ENCODE results near the gene GPX2. TPM values are rescaled to one million over a fixed set of nuclear protein-coding genes. Genes with fewer than 3 reads are reported as not detected.

Gene GPX2
- total RNA-seq: not detected in 2 replicates

DNA sequence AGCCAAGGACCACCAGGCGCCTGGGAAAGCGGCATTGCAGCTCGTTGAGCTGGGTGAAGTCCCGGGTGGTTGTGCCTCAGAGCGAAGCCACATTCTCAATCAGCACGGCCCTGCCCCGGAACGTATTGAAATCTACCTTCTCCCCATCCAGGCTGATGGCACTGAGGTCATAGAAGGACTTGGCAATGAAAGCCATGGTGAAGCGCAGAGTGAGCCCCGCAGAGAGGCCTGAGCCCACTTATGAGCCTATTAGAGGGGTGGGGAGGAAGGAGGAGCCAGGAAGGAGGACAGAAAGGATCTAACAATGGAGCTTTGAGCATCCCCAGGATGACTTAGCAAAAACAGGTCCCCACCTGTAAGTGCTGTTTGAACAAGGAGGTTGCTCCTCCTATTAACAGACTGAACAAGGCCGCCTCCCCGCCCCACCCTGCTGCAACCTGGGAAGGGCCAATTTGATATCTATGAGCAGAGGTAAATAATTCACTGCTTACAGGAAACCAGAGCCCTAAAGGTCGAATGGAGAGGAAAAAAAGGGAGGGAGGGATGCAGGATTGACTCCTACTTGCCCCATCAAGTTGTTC, at the start of gene GPX2:
TSS of gene GPX2 (minus strand) at position 215 of the 581 bp plus-strand sequence. CDS start at position 196, 19 bp downstream.

DNA sequence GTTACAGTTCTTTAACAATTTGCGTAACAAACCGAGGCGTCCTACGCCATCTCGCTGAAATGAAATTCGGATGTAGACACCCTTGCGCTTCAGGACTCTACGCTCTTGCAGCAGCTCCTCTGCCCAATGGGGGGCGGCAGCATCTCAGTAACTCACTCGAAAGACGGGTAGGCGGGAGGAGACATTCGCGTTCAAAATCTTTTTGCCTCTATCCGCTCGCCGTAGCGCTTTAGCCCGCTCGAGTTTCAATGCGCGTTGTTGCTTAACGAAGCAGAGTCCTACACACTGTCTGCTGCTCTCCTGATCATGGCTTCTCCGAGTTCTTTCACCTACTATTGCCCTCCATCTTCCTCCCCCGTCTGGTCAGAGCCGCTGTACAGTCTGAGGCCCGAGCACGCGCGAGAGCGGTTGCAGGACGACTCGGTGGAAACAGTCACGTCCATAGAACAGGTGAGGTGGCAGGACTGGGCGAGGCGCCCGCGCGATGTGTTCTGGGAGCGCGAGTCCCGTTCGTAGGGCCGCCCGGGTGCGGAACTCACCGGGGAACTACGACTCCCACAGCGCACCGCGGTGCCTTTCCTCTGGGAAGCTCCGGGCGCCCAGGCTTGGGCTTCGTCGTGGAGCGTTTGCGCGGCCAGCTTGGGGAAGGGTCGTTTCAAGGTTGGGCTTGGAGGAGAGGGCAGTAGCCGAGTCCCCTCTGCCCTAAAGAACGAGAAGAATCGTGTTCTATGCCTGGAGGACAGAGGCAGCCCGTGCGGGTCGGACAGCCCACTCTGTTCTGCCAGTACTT, 44.3 kb upstream of the GPX2 start, which contains the start of gene FNTB:
TSS of gene FNTB (plus strand) at position 248 of the 790 bp plus-strand sequence. CDS start at position 307, 59 bp downstream.

DNA sequence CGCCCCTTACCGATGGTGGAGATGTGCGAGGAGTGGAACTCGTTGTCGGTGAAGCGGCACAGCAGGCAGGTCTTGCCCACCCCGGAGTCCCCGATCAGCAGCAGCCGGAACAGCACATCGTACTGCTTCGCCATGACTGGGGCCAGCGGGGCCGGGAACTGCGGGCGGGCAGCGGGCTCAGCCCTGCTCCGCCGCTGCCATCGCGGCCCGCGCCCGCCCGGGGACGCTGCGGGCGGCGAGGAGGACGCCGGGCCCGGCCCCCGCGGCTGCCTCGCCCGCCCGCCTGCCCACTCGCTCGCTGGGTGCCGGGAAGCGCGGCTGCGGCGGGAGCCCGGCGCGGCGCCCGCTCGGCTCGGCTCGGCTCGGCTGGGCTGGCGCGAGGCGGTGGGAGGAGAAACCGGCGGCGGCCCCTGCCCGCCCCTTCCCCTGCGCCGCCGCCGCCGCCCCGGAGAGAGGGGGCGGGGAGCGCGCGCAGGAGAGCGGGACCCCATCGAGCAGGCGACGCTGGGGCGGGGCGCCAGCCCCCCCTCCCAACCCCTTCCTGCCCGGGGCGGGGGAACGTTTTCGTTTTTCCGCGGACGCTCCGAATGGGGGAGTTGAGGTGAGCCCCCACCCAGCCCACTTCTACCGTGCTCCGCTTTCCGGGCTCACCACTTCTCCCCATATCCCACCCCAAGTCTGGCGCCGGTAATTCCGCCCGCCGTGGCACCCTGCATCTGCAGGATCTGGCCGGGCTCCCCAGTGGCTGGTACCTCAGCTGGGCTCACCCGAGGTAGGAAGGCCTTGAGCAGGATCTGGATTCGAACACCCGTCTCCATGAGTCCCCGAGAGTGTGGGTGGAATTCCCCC, 29.6 kb upstream of the GPX2 start, which contains the start of gene RAB15:
TSS of gene RAB15 (minus strand) at position 394 of the 849 bp plus-strand sequence. CDS start at position 134, 260 bp downstream.

DNA sequence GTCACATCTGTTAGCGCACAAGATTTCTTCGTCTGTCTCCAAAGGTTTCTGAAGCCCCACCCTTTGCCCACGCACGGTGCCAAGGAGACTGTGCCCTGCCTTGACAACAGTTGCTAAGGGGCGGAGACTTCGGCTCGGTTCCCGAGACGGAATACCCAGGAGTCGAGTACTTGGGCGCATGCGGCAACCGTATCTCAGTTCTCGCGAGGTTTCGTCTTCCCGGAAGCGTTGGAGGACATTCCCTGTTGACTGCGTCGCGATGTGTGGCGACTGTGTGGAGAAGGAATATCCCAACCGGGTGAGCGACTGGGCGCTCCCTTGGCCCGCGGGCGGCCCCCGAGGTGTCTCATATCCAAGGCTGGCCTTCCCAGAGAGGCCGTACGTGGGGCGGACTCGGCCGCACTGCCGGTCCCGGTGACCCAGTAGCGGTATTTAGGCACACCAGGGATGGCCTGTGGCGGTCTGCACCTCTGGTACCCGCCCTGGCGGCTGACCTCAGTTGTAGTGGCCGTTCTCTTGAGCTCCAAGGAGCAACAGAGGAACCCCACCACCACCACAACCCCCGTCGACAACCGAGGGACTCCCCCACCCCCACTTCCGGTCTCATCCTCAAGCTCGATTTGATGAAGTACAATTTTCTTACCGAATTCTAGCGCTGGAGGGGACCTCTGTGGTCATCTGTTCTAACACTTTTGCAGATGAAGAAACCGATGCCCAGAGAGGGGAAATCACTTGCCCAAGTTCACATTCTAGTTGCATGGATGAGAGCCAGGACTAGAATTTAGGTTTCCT, 28.1 kb downstream of the GPX2 start, which contains the start of gene CHURC1:
TSS of gene CHURC1 (plus strand) at position 219 of the 792 bp plus-strand sequence. CDS start at position 260, 41 bp downstream.

Other genes with a start within 250 kb of the GPX2 start
- 6.1 and 11.0 TPM in 2 replicates for gene PLEKHG3, start 238.3 kb downstream of the GPX2 start, total RNA-seq
- gene SPTB, start 62.8 kb downstream of the GPX2 start, total RNA-seq: under 0.01 TPM in 2 replicates
- gene CHURC1, start 28.3 kb downstream of the GPX2 start, total RNA-seq: 36.0 and 64.4 TPM in 2 replicates
- gene RAB15, start 29.6 kb upstream of the GPX2 start, total RNA-seq: 4.8 and 8.2 TPM in 2 replicates
- gene FNTB, start 44.1 kb upstream of the GPX2 start, total RNA-seq: 6.3 and 7.0 TPM in 2 replicates
- 46.5 and 49.2 TPM in 2 replicates for gene MAX, start 159.8 kb upstream of the GPX2 start, total RNA-seq

Data from dermis lymphatic vessel endothelial cell (primary cell).